ENCODE results near the gene UTS2. TPM values are rescaled to one million over a fixed set of nuclear protein-coding genes. Genes with fewer than 3 reads are reported as not detected.

Gene UTS2
- total RNA-seq, 1 donor from 2014 or later = not detected

DNA sequence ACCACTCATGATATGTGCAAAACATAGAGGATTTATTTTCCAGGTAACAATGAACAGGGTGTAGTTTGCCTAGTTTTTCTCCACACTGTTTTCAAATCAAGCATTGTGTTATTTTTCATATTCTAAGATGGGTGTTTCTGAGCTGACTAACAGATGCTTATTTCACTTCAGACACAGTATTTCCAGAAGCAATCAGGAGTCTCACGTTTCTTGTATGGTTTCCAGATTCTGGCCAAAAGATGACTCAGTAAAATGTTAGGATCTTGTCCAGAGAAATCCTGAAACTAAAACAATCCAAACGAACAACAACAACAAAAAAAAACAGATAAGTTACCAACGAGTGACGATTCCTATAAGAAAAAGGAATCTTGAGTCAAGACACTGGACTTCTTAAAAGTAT, 5.3 kb downstream of the UTS2 start:
- Histone ChIP-seq H3K9ac (ENCODE audit: low read depth in 1 of 3, low read length in 3 of 3) (no peak overlapping the region), H3K4me1 (ENCODE audit: control insufficient read depth in 3 of 3, insufficient read depth in 3 of 3, low read length in 3 of 3) (peaks cover 0 to 5% (median 0%) of the 10 kb centered on the region in 3 donors), H3K9me3 (ENCODE audit: control insufficient read depth in 3 of 3, low read length in 3 of 3) (no peaks in the 10 kb centered on the region), H3K4me3 (ENCODE audit: low read length in 3 of 3) (no peak overlapping the region), H3K27ac (ENCODE audit: low read depth, low read length) (no peak overlapping the region), H3K36me3 (ENCODE audit: control insufficient read depth in 3 of 3, insufficient read depth in 3 of 3, low read length in 3 of 3) (peaks cover 15 to 30% (median 26%) of the 10 kb centered on the region in 3 donors), H3K27me3 (ENCODE audit: control insufficient read depth in 3 of 3, insufficient read depth in 3 of 3, low read length in 3 of 3) (no peaks in the 10 kb centered on the region)

DNA sequence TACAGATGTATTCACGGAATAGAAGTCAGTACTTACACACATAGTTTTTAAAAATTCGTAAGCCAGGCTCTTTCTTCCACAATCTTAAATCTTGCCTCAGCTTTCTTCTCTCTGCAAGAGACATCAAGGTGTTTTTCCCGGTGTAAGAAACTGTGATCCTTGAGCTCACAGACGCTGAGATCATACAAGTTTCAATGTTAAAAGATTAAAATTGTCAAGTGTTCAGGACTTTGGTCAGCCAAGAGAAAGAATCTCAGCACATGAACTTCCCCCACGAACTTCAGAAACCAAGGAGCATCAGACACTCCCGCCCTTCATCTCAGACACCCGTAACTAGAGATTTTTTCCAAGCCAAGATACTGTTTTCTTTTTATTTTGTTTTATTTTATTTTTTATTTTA, 6.2 kb downstream of the UTS2 start:
- Histone ChIP-seq H3K9me3 (ENCODE audit: control insufficient read depth in 3 of 3, low read length in 3 of 3) (no peaks in the 10 kb centered on the region), H3K36me3 (ENCODE audit: control insufficient read depth in 3 of 3, insufficient read depth in 3 of 3, low read length in 3 of 3) (peaks cover 20 to 32% (median 32%) of the 10 kb centered on the region in 3 donors), H3K4me1 (ENCODE audit: control insufficient read depth in 3 of 3, insufficient read depth in 3 of 3, low read length in 3 of 3) (peaks cover 0 to 5% (median 0%) of the 10 kb centered on the region in 3 donors), H3K9ac (ENCODE audit: low read depth in 1 of 3, low read length in 3 of 3) (no peak overlapping the region), H3K27me3 (ENCODE audit: control insufficient read depth in 3 of 3, insufficient read depth in 3 of 3, low read length in 3 of 3) (no peaks in the 10 kb centered on the region), H3K4me3 (ENCODE audit: low read length in 3 of 3) (no peak overlapping the region), H3K27ac (ENCODE audit: low read depth, low read length) (no peak overlapping the region)

DNA sequence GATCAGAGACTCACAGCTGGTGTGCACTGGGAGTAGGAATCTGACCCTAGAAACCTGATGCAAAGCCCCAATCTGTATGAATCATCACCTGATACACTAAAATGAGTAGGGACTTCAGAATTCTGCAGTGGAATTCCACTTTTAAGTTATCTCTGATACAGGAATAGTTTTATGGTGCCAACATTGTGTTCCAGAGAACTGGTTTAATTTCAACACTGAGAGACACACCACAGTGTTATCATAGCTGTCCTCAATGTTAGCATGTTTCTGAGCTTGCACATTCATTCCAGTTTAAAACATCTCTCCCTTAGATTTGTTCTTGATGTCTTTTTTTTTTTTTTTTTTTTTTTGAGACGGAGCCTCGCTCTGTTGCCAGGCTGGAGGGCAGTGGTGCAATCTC, 7.1 kb downstream of the UTS2 start:
- H3K27ac ChIP-seq (ENCODE audit: low read depth, low read length) = no peak overlapping the region
- H3K36me3 ChIP-seq (ENCODE audit: control insufficient read depth in 3 of 3, insufficient read depth in 3 of 3, low read length in 3 of 3) = peaks cover 26 to 39% (median 37%) of the 10 kb centered on the region in 3 donors
- no peaks in the 10 kb centered on the region for H3K27me3 ChIP-seq (ENCODE audit: control insufficient read depth in 3 of 3, insufficient read depth in 3 of 3, low read length in 3 of 3)

DNA sequence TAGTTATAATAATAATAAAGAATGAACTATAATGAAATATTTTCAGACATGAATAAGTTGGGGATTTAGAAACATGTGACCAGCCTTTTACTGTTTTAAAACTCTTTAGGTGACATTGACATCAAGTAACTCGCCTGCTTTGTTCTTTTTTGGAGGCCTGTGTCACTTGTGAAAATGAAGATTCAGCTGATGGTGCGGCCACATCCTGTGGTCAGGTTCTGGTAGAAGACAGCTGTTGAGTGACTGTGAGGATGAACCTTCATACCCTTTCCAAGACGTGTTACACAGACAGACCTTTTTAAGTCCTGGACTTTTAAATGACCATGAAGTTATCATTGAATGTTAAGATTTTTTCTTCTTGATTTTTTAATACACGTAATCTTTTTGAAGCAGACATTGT, 10.3 kb downstream of the UTS2 start:
- H3K36me3 ChIP-seq (ENCODE audit: control insufficient read depth in 3 of 3, insufficient read depth in 3 of 3, low read length in 3 of 3) = peaks cover 51 to 70% (median 69%) of the 10 kb centered on the region in 3 donors
- H3K9me3 ChIP-seq (ENCODE audit: control insufficient read depth in 3 of 3, low read length in 3 of 3) = peaks cover 0 to 13% (median 4%) of the 10 kb centered on the region in 3 donors
- no peak overlapping the region for H3K27ac ChIP-seq (ENCODE audit: low read depth, low read length)
- H3K4me1 ChIP-seq (ENCODE audit: control insufficient read depth in 3 of 3, insufficient read depth in 3 of 3, low read length in 3 of 3) = peaks cover 0 to 1% (median 0%) of the 10 kb centered on the region in 3 donors
- no peaks in the 10 kb centered on the region for H3K27me3 ChIP-seq (ENCODE audit: control insufficient read depth in 3 of 3, insufficient read depth in 3 of 3, low read length in 3 of 3)
- no peak overlapping the region for H3K4me3 ChIP-seq (ENCODE audit: low read length in 3 of 3)
- H3K9ac ChIP-seq (ENCODE audit: low read depth in 1 of 3, low read length in 3 of 3) = no peak overlapping the region

More for the DNA sequence above, 7.1 kb downstream of the UTS2 start:
- Histone ChIP-seq H3K4me3 (ENCODE audit: low read length in 3 of 3) (no peak overlapping the region), H3K4me1 (ENCODE audit: control insufficient read depth in 3 of 3, insufficient read depth in 3 of 3, low read length in 3 of 3) (peaks cover 0 to 5% (median 0%) of the 10 kb centered on the region in 3 donors), H3K9ac (ENCODE audit: low read depth in 1 of 3, low read length in 3 of 3) (no peak overlapping the region), H3K9me3 (ENCODE audit: control insufficient read depth in 3 of 3, low read length in 3 of 3) (no peaks in the 10 kb centered on the region)

DNA sequence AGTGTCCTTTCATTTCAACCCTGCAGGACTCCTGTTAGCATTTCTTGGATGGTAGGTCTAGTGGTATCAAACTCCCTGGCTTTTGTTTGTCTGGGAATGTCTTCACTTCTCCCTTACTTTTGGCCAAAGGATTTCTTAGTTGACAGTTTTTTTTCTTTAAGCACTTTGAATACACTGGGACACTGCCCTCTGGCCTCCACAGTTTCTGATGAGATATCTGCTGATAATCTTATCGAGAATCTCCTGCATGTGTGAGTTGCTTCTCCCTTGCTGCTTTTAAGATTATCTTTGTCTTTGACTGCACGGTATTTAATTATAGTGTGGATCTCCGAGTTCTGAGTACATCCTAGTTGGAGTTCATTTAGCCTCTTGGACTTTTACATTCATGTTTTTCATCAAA, 13.3 kb downstream of the UTS2 start:
- peaks cover 0 to 13% (median 4%) of the 10 kb centered on the region in 3 donors for H3K9me3 ChIP-seq (ENCODE audit: control insufficient read depth in 3 of 3, low read length in 3 of 3)
- no peaks in the 10 kb centered on the region for H3K27me3 ChIP-seq (ENCODE audit: control insufficient read depth in 3 of 3, insufficient read depth in 3 of 3, low read length in 3 of 3)
- no peak overlapping the region for H3K9ac ChIP-seq (ENCODE audit: low read depth in 1 of 3, low read length in 3 of 3)
- peaks cover 62 to 88% (median 78%) of the 10 kb centered on the region in 3 donors for H3K36me3 ChIP-seq (ENCODE audit: control insufficient read depth in 3 of 3, insufficient read depth in 3 of 3, low read length in 3 of 3)
- no peaks in the 10 kb centered on the region for H3K4me1 ChIP-seq (ENCODE audit: control insufficient read depth in 3 of 3, insufficient read depth in 3 of 3, low read length in 3 of 3)
- no peak overlapping the region for H3K27ac ChIP-seq (ENCODE audit: low read depth, low read length)
- H3K4me3 ChIP-seq (ENCODE audit: low read length in 3 of 3) = no peak overlapping the region

DNA sequence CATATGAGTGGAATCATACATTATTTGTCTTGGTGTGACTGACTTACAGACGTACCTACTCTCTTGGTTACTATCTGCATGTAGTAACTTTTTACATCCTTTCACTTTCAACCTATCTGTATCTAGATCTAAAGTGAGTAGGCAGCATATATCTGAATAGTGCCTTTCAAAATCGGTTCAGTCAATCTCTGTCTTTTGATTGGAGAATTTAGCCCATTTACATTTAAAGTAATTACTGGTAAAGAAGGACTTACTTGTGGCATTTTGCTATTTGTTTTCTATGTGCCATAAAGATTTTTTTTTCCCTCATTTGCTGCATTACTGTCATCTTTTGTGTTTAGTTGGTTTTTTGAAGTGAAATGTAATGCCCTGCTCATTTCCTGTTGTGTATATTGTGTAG, 14.2 kb downstream of the UTS2 start:
- H3K9ac ChIP-seq (ENCODE audit: low read depth in 1 of 3, low read length in 3 of 3) = no peak overlapping the region
- no peak overlapping the region for H3K4me3 ChIP-seq (ENCODE audit: low read length in 3 of 3)
- H3K27ac ChIP-seq (ENCODE audit: low read depth, low read length) = no peak overlapping the region
- peaks cover 0 to 13% (median 4%) of the 10 kb centered on the region in 3 donors for H3K9me3 ChIP-seq (ENCODE audit: control insufficient read depth in 3 of 3, low read length in 3 of 3)
- H3K27me3 ChIP-seq (ENCODE audit: control insufficient read depth in 3 of 3, insufficient read depth in 3 of 3, low read length in 3 of 3) = no peaks in the 10 kb centered on the region
- peaks cover 58 to 85% (median 76%) of the 10 kb centered on the region in 3 donors for H3K36me3 ChIP-seq (ENCODE audit: control insufficient read depth in 3 of 3, insufficient read depth in 3 of 3, low read length in 3 of 3)
- H3K4me1 ChIP-seq (ENCODE audit: control insufficient read depth in 3 of 3, insufficient read depth in 3 of 3, low read length in 3 of 3) = no peaks in the 10 kb centered on the region

DNA sequence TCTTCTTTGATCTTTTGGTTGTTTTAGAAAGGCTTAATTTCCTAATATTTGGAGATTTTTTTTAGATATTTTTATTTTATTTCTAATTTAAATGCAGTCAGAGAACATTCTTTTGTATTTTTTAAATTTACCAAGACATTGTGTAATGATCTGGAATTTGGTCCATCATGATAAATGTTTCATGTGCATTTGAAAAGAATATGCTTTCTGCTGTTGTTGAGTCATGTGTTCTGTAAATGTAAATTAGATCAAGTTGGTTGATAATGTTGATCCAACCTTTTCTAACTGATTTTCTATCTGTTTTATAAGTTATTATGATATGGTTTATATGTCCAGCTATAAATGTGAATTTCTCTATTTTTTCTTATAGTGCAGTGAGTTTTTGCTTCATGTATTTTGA, 19.8 kb downstream of the UTS2 start:
- H3K36me3 ChIP-seq (ENCODE audit: control insufficient read depth in 3 of 3, insufficient read depth in 3 of 3, low read length in 3 of 3) = peaks cover 41 to 70% (median 64%) of the 10 kb centered on the region in 3 donors
- no peak overlapping the region for H3K27ac ChIP-seq (ENCODE audit: low read depth, low read length)
- no peaks in the 10 kb centered on the region for H3K4me1 ChIP-seq (ENCODE audit: control insufficient read depth in 3 of 3, insufficient read depth in 3 of 3, low read length in 3 of 3)

DNA sequence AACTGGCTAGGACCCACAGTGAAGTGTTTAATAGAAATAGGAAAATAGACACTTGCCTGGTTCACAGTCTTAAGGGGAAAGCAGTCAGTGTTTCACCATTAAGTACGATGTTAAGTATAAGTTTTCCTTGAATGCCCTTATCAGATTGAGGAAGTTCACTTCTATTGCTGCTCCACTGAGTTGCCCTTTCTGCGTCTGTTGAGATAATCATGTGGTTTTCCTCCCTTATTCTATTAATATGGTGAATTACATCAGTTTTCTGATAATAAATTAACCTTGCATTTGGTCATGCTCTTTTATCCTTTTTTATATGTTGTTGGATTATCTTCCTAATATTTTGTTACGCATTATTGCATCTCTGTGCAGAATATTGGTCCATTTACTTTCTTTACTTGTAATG, 21.4 kb downstream of the UTS2 start:
- no peaks in the 10 kb centered on the region for H3K27me3 ChIP-seq (ENCODE audit: control insufficient read depth in 3 of 3, insufficient read depth in 3 of 3, low read length in 3 of 3)
- H3K9me3 ChIP-seq (ENCODE audit: control insufficient read depth in 3 of 3, low read length in 3 of 3) = no peaks in the 10 kb centered on the region
- no peak overlapping the region for H3K27ac ChIP-seq (ENCODE audit: low read depth, low read length)
- H3K4me1 ChIP-seq (ENCODE audit: control insufficient read depth in 3 of 3, insufficient read depth in 3 of 3, low read length in 3 of 3) = no peaks in the 10 kb centered on the region
- H3K4me3 ChIP-seq (ENCODE audit: low read length in 3 of 3) = no peak overlapping the region
- H3K9ac ChIP-seq (ENCODE audit: low read depth in 1 of 3, low read length in 3 of 3) = peak overlapping the region in 1 of 3 donors; percentile 40
- peaks cover 45 to 70% (median 64%) of the 10 kb centered on the region in 3 donors for H3K36me3 ChIP-seq (ENCODE audit: control insufficient read depth in 3 of 3, insufficient read depth in 3 of 3, low read length in 3 of 3)

More for the DNA sequence above, 19.8 kb downstream of the UTS2 start:
- H3K4me3 ChIP-seq (ENCODE audit: low read length in 3 of 3) = no peak overlapping the region
- H3K9ac ChIP-seq (ENCODE audit: low read depth in 1 of 3, low read length in 3 of 3) = no peak overlapping the region
- H3K9me3 ChIP-seq (ENCODE audit: control insufficient read depth in 3 of 3, low read length in 3 of 3) = no peaks in the 10 kb centered on the region
- no peaks in the 10 kb centered on the region for H3K27me3 ChIP-seq (ENCODE audit: control insufficient read depth in 3 of 3, insufficient read depth in 3 of 3, low read length in 3 of 3)

DNA sequence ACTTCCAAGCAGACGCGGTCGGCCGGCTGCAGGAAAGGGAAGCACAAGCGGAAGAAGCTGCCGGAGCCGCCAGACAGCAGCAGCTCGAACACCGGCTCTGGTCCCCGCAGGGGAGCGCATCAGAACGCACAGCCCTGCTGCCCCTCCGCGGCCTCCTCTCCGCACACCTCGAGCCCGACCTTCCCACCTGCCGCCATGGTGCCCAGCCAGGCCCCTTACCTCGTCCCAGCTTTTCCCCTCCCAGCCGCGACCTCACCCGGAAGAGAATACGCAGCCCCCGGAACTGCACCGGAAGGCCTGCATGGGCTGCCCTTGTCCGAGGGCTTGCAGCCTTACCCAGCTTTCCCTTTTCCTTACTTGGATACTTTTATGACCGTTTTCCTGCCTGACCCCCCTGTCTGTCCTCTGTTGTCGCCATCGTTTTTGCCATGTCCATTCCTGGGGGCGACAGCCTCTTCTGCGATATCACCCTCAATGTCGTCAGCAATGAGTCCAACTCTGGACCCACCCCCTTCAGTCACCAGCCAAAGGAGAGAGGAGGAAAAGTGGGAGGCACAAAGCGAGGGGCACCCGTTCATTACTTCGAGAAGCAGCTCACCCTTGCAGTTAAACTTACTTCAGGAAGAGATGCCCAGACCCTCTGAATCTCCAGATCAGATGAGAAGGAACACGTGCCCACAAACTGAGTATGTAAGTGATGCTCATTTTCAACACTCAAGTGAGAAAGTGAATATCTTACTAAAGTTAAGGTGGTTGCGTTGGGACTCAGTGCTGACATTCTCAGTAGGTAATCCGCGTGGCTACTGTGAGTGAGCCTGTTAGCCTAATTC, 25.5 kb downstream of the UTS2 start:
- H3K4me3 ChIP-seq (ENCODE audit: low read length in 3 of 3) = no peak overlapping the region
- peaks cover 59 to 79% (median 63%) of the 10 kb centered on the region in 3 donors for H3K36me3 ChIP-seq (ENCODE audit: control insufficient read depth in 3 of 3, insufficient read depth in 3 of 3, low read length in 3 of 3)
- no peak overlapping the region for H3K27ac ChIP-seq (ENCODE audit: low read depth, low read length)
- H3K9me3 ChIP-seq (ENCODE audit: control insufficient read depth in 3 of 3, low read length in 3 of 3) = no peaks in the 10 kb centered on the region
- H3K9ac ChIP-seq (ENCODE audit: low read depth in 1 of 3, low read length in 3 of 3) = no peak overlapping the region
- H3K27me3 ChIP-seq (ENCODE audit: control insufficient read depth in 3 of 3, insufficient read depth in 3 of 3, low read length in 3 of 3) = no peaks in the 10 kb centered on the region
- H3K4me1 ChIP-seq (ENCODE audit: control insufficient read depth in 3 of 3, insufficient read depth in 3 of 3, low read length in 3 of 3) = no peaks in the 10 kb centered on the region

DNA sequence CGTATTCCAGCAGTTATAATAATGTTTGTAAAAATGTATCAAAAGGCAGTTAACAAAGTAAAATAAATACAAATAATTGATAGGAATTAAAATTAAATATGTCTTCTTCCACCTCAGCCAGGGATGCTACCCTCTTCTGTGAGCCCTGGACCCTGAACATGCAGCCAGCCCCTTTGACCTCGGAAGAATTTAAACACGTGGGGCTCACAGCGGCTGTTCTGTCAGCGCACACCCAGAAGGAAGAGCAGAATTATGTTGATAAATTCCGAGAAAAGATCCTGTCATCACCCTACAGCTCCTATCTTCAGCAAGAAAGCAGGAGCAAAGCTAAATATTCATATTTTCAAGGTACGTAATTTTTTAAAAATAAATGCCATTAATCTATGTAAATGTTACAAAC, 26.5 kb downstream of the UTS2 start:
- H3K4me3 ChIP-seq (ENCODE audit: low read length in 3 of 3) = no peak overlapping the region
- no peaks in the 10 kb centered on the region for H3K4me1 ChIP-seq (ENCODE audit: control insufficient read depth in 3 of 3, insufficient read depth in 3 of 3, low read length in 3 of 3)
- H3K9ac ChIP-seq (ENCODE audit: low read depth in 1 of 3, low read length in 3 of 3) = no peak overlapping the region
- no peak overlapping the region for H3K27ac ChIP-seq (ENCODE audit: low read depth, low read length)
- no peaks in the 10 kb centered on the region for H3K9me3 ChIP-seq (ENCODE audit: control insufficient read depth in 3 of 3, low read length in 3 of 3)
- H3K27me3 ChIP-seq (ENCODE audit: control insufficient read depth in 3 of 3, insufficient read depth in 3 of 3, low read length in 3 of 3) = no peaks in the 10 kb centered on the region
- H3K36me3 ChIP-seq (ENCODE audit: control insufficient read depth in 3 of 3, insufficient read depth in 3 of 3, low read length in 3 of 3) = peaks cover 64 to 82% (median 65%) of the 10 kb centered on the region in 3 donors
